B cell (primary cell): Measurements from ENCODE around the gene RASD1. TPM values are rescaled to one million over a fixed set of nuclear protein-coding genes. Genes with fewer than 3 reads are reported as not detected.

Source experiments
- ATAC-seq: fragments of 200-7000 bp; cut with Tn5 transposase; one replicate; pipeline ENCODE4 v1.10.0; 2021; ENCODE audit warnings: low read depth, mild to moderate bottlenecking, moderate number of reproducible peaks, moderate library complexity
- CTCF ChIA-PET: fragments of 350-600 bp; sonication (Branson Sonifier 250); formaldehyde crosslinking; loops from one replicate; lab custom pipeline; 2021; ENCODE audit warnings: antibody characterized with exemption, inconsistent platforms; lab: Charles Lee
- POLR2A ChIA-PET: fragments of 350-600 bp; sonication (Branson Sonifier 250); formaldehyde crosslinking; loops from one replicate; lab custom pipeline; 2021; ENCODE audit warnings: antibody characterized with exemption; lab: Charles Lee
- DNase-seq: peaks from one replicate; pipeline ENCODE4 v3.0.0; 2013
- H2AFZ ChIP-seq: 2 replicates; pipeline ENCODE4 v1.6.1; 2012; ENCODE audit warnings: mild to moderate bottlenecking, low read depth, low read length; ENCODE audit not compliant: insufficient read depth, poor library complexity, severe bottlenecking
- H3K27ac ChIP-seq, 2 donors: 1 replicate in 1 of 2; 2 replicates in 1 of 2; pipeline ENCODE4 v1.5.1; 2012 to 2013; ENCODE audit warnings: low read length in 2 of 2, mild to moderate bottlenecking in 2 of 2, moderate library complexity in 1 of 2
- H3K27me3 ChIP-seq, 4 experiments: fragments of 200-600 bp in 1 of 4; sonication (generic) in 1 of 4; replicated peaks in 1 of 4; 1 replicate in 2 of 4; 2 replicates in 2 of 4; pipeline versions ENCODE4 v1.6.1 to v1.7.0; 2013 to 2016; ENCODE audit warnings: low read length in 3 of 4, mild to moderate bottlenecking in 2 of 4, mixed read lengths in 1 of 4, moderate library complexity in 1 of 4; ENCODE audit not compliant: insufficient read depth in 4 of 4, control insufficient read depth in 3 of 4; ENCODE audit errors: control extremely low read depth in 1 of 4
- H3K36me3 ChIP-seq, 2 experiments: replicated peaks in 1 of 2; 1 replicate in 1 of 2; 2 replicates in 1 of 2; pipeline versions ENCODE4 v1.6.1 to v1.7.1; 2013; ENCODE audit warnings: low read length in 1 of 2; ENCODE audit not compliant: insufficient read depth in 2 of 2, control insufficient read depth in 1 of 2; ENCODE audit errors: control extremely low read depth in 1 of 2, extremely low read depth in 1 of 2
- H3K4me1 ChIP-seq, 2 donors: fragments of 200-600 bp in 1 of 2; sonication (generic) in 1 of 2; 1 replicate in 1 of 2; 2 replicates in 1 of 2; pipeline versions ENCODE4 v1.5.1 to v1.6.1; 2013 to 2017; ENCODE audit warnings: low read length in 2 of 2; ENCODE audit not compliant: control insufficient read depth in 2 of 2, insufficient read depth in 2 of 2
- H3K4me2 ChIP-seq: replicated peaks from 2 replicates; pipeline ENCODE3; 2012; ENCODE audit warnings: mild to moderate bottlenecking, low read depth, low read length; ENCODE audit not compliant: poor library complexity, severe bottlenecking
- H3K4me3 ChIP-seq, 5 experiments: fragments of 200-600 bp in 1 of 5; sonication (generic) in 1 of 5; 1 replicate in 3 of 5; 2 replicates in 2 of 5; pipeline versions ENCODE4 v1.5.1 to v1.7.0; 2011 to 2016; ENCODE audit warnings: low read length in 4 of 5, mild to moderate bottlenecking in 4 of 5, low read depth in 2 of 5, control low read depth in 1 of 5, moderate library complexity in 1 of 5; ENCODE audit not compliant: insufficient read depth in 1 of 5; ENCODE audit errors: control extremely low read depth in 1 of 5, extremely low read depth in 1 of 5
- H3K79me2 ChIP-seq: fragments of 200-600 bp; sonication (generic); one replicate; pipeline ENCODE4 v1.6.0; 2016; ENCODE audit warnings: low read length; ENCODE audit not compliant: control insufficient read depth, insufficient read depth
- H3K9ac ChIP-seq: fragments of 200-600 bp; sonication (generic); 2 replicates; pipeline ENCODE4 v1.6.1; 2017; ENCODE audit warnings: mild to moderate bottlenecking, low read length, moderate library complexity
- H3K9me3 ChIP-seq, 3 donors: one replicate each; pipeline versions ENCODE4 v1.6.1 to v1.7.1; 2013; ENCODE audit warnings: low read length in 2 of 3; ENCODE audit not compliant: control insufficient read depth in 2 of 3, insufficient read depth in 1 of 3; ENCODE audit errors: control extremely low read depth in 1 of 3
- H4K20me1 ChIP-seq: 2 replicates; pipeline ENCODE4 v1.6.0; 2012; ENCODE audit warnings: mild to moderate bottlenecking, low read length; ENCODE audit not compliant: insufficient read depth, control insufficient read depth, poor library complexity, severe bottlenecking
- H3K27ac Mint-ChIP-seq: one replicate; pipeline ENCODE4 v1.8.0; 2021; ENCODE audit warnings: mixed read lengths
- H3K27me3 Mint-ChIP-seq: one replicate; pipeline ENCODE4 v1.8.0; 2021; ENCODE audit warnings: mixed read lengths
- H3K4me1 Mint-ChIP-seq: one replicate; pipeline ENCODE4 v1.8.0; 2021; ENCODE audit warnings: mixed read lengths
- H3K4me3 Mint-ChIP-seq: one replicate; pipeline ENCODE4 v1.8.0; 2021; ENCODE audit warnings: mixed read lengths
- H3K9me3 Mint-ChIP-seq: one replicate; pipeline ENCODE4 v1.8.0; 2022; ENCODE audit warnings: mixed read lengths; ENCODE audit not compliant: insufficient read depth
- CTCF ChIP-seq: fragments of 200-600 bp; IDR thresholded peaks from one replicate; pipeline ENCODE4 v1.8.0; 2022; ENCODE audit warnings: antibody characterized with exemption, mild to moderate bottlenecking
- EZH2 ChIP-seq: IDR thresholded peaks from 2 replicates; pipeline ENCODE4 v1.6.1; 2012; ENCODE audit warnings: borderline replicate concordance, low read depth, mild to moderate bottlenecking, moderate library complexity, low read length; ENCODE audit not compliant: insufficient read depth, poor library complexity, severe bottlenecking
- WGBS: methylation state at CpG from one replicate; pipeline ENCODE4 v1.1.5; 2013; ENCODE audit warnings: missing lambda C conversion rate; ENCODE audit not compliant: insufficient coverage; 5-methylcytosine and 5-hydroxymethylcytosine counted together
- intact Hi-C: fragments of 100-400 bp; cut with micrococcal nuclease; formaldehyde crosslinking; loops from one replicate; pipeline ENCODE4 v1.10.0; 2022
- polyA plus RNA-seq: library from polyadenylated mRNA; depleted of rRNA; stranded (reverse); fragments of >200 nt; gene quantifications from 2 replicates; pipeline ENCODE4 v1.2.3, GENCODE V29; 2012
- total RNA-seq, 2 donors: library from RNA; stranded (reverse); fragments of 120-200 nt in 1 of 2; gene quantifications; 1 replicate in 1 of 2; 2 replicates in 1 of 2; pipeline versions ENCODE4 v1.2.3 to v1.2.4, GENCODE V29; 2013 to 2022

The RASD1 gene
- total and polyA plus RNA-seq, 2 donors (not counting 1 experiment from before 2014, with no cell fraction given), result 0.95 to 3.2 TPM

GRCh38 chr17:17497845-17498520 is 1.8 kb upstream of the RASD1 start:
- Histone ChIP-seq H3K27me3 (peaks cover 0 to 29% (median 6%) of the 10 kb centered on the region in 4 experiments), H3K4me1 (peaks cover 24% of the 10 kb centered on the region in 2 donors), H3K79me2 (no peaks in the 10 kb centered on the region), H3K36me3 (peaks cover 0 to 2% of the 10 kb centered on the region in 2 experiments), H3K9ac (no peak overlapping the region), H4K20me1 (no peaks in the 10 kb centered on the region), H3K27ac (no peak overlapping the region), H2AFZ (no peak overlapping the region), H3K4me3 (no peak overlapping the region), H3K4me2 (no peak overlapping the region), H3K9me3 (peaks cover 0 to 5% (median 0%) of the 10 kb centered on the region in 3 donors)
- 93% methylated on average over 9 of the region's 10 CpGs for WGBS
- DNase-seq, result no peak
- H3K4me3 Mint-ChIP-seq, result no peak overlapping the region
- peaks cover 20% of the 10 kb centered on the region for H3K4me1 Mint-ChIP-seq
- TF ChIP-seq CTCF (no peak), EZH2 (no peak)
- POLR2A ChIA-PET, result no interaction called here
- ATAC-seq, result no peak
- H3K9me3 Mint-ChIP-seq, result no peaks in the 10 kb centered on the region
- no peak overlapping the region for H3K27ac Mint-ChIP-seq
- H3K27me3 Mint-ChIP-seq, result peaks cover 11% of the 10 kb centered on the region
- intact Hi-C loops, result loop anchor here (2.0 to 5.0 kb wide), 3 partner anchors 71 to 539 kb away; partner anchors contain the start of genes ATPAF2 and GID4
- CTCF ChIA-PET, result interaction anchor here (0.9 to 4.1 kb wide), 8 partner anchors 31 to 422 kb away, joined by 3 to 121 read pairs (median 14); partner anchors contain the start of gene PEMT
